Stimulated activated CD4-positive, alpha-beta T cell treated with anti-CD3 and anti-CD28 coated beads, Interleukin-1b, Interleukin-23, amount 100 ng/mL, for 48 hours (primary cell): ENCODE measurements around the gene TNRC18.
A peak's percentile ranks its signal among the peaks of the same experiment; 100 is the strongest.
"Not testable (repeated sequence)": the region's sequence is repeated elsewhere in the genome, so short reads cannot be mapped to it uniquely, and the experiment has no call there.

Experiments used
- DNase-seq: peaks from one replicate; pipeline ENCODE4 v3.0.0-alpha.2; 2020

The TNRC18 gene

GRCh38 chr7:5313076-5313885, 110.4 kb downstream of the TNRC18 start:
- not testable (repeated sequence) for DNase-seq

GRCh38 chr7:5312276-5313070, 111.2 kb downstream of the TNRC18 start:
- DNase-seq = not testable (repeated sequence)

- DNase-seq = no peak
Observed at GRCh38 chr7:5310822-5311405, 112.7 kb downstream of the TNRC18 start.

- no peak for DNase-seq
Observed at GRCh38 chr7:5309146-5309545, 114.5 kb downstream of the TNRC18 start.

- not testable (repeated sequence) for DNase-seq
Observed at GRCh38 chr7:5307221-5308142, 116.2 kb downstream of the TNRC18 start.

GRCh38 chr7:5305050-5305449, 118.6 kb downstream of the TNRC18 start:
- not testable (repeated sequence) for DNase-seq

- no peak for DNase-seq
Observed at GRCh38 chr7:5303591-5304505, 119.8 kb downstream of the TNRC18 start.

- no peak for DNase-seq
Observed at GRCh38 chr7:5303061-5303460, 120.6 kb downstream of the TNRC18 start.

- no peak for DNase-seq
Observed at GRCh38 chr7:5302577-5302976, 121.1 kb downstream of the TNRC18 start.

- no peak for DNase-seq
Observed at GRCh38 chr7:5300366-5300765, 123.3 kb downstream of the TNRC18 start.

- peak; percentile 68 for DNase-seq
Observed at GRCh38 chr7:5296611-5297226, 126.9 kb downstream of the TNRC18 start.

GRCh38 chr7:5296015-5296610, 127.5 kb downstream of the TNRC18 start:
- no peak for DNase-seq

GRCh38 chr7:5295039-5296014, 128.3 kb downstream of the TNRC18 start:
- no peak for DNase-seq

- no peak for DNase-seq
Observed at GRCh38 chr7:5294169-5294987, 129.3 kb downstream of the TNRC18 start.

- DNase-seq = not testable (repeated sequence)
Observed at GRCh38 chr7:5291711-5292335, 131.8 kb downstream of the TNRC18 start.

- DNase-seq = no peak
Observed at GRCh38 chr7:5291301-5291700, 132.3 kb downstream of the TNRC18 start.

GRCh38 chr7:5289355-5289754, 134.3 kb downstream of the TNRC18 start:
- DNase-seq = no peak

GRCh38 chr7:5288560-5288959, 135.1 kb downstream of the TNRC18 start:
- not testable (repeated sequence) for DNase-seq
